ENCODE data around the gene GPAT3.

Gene GPAT3

DNA sequence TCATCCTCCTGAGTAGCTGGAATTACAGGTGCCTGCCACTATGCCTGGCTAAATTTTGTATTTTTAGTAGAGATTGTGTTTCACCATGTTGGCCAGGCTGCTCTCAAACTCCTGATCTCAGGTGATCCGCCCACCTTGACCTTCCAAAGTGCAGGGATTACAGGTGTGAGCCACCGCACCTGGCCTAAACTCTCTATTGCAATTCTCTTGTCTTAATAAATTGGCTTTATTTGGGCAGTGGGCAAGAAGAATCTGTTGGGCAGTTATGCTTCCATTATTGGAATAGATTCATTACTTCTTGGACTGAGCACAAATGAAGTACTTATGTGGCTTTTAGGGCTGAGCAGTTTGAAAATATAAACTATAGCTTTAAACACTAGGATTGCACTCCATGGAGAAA is 8.2 kb upstream of the GPAT3 start:
- no peak for DNase-seq (ENCODE audit: low read depth)
- no peak overlapping the region for H3K4me3 ChIP-seq (ENCODE audit: low read length)
- no peak for TF ChIP-seq CTCF (conservative IDR thresholded peaks at IDR 0.05; ENCODE audit: low read length)

- DNase-seq (ENCODE audit: low read depth): no peak
- no peak for TF ChIP-seq CTCF (conservative IDR thresholded peaks at IDR 0.05; ENCODE audit: low read length)
- H3K4me3 ChIP-seq (ENCODE audit: low read length): peak overlapping the region; percentile 75
Observed at GRCh38 chr4:83536362-83537272, 709 bp downstream of the GPAT3 start.

DNA sequence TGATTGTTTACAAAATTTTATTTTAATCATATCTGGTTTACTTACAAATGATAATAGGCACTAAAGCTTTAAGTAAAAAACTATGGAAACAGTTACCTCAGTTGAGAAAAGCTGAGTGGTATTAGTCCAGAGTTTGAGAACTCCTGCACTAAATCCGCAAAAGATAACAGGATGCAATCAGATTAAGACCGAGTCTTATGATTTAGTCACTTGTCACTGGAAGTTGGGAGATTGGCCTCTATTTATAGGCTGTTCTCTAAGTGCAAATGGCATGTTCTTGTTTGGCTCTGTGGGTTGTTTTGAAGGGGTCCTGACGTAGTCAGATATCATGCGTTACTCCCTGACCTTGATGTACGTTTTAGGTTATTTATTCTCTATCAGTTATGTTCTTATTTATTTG is 6.3 kb downstream of the GPAT3 start:
- DNase-seq (ENCODE audit: low read depth): no peak
- no peak overlapping the region for H3K4me3 ChIP-seq (ENCODE audit: low read length)
- no peak for TF ChIP-seq CTCF (conservative IDR thresholded peaks at IDR 0.05; ENCODE audit: low read length)

GRCh38 chr4:83546786-83547185 is 10.9 kb downstream of the GPAT3 start:
- peak; percentile 22 for DNase-seq (ENCODE audit: low read depth)
- no peak overlapping the region for H3K4me3 ChIP-seq (ENCODE audit: low read length)
- no peak for TF ChIP-seq CTCF (conservative IDR thresholded peaks at IDR 0.05; ENCODE audit: low read length)

DNA sequence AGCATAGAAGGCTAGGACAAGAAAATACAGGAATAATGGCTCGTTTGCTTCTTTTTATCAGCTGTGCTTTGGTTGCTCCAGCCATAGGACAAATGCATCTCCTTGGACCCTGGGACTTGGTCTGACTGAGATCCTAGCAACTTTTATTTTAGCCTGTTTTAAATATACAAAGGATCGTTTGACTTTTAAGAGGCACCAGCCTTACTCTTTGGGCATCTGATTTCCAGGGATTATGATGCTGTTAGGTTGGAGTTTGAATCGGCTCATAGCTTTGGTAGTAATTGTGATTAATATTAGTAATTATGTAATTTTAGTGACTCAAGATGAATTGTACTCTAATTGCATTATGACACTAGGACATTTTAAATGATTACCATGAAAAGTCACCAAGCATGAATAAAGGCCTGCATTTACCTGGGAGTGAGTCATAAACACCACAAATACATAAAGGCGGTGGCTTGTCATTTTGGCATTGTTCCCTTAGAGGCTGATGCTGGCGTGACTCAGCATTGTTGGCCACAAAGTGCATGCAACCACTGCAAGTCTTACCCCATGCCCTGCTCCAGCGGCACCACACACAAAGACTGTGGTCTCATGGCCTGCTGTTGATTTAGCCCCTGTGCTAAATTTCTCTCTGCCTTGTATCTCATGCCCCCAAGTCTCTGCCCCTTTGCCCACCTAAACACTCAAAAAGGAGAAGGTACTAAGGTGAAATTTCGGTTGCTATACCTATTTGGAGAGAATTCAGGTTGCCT is 12.4 kb downstream of the GPAT3 start:
- peak; percentile 96 for DNase-seq (ENCODE audit: low read depth)
- no peak overlapping the region for H3K4me3 ChIP-seq (ENCODE audit: low read length)
- no peak for TF ChIP-seq CTCF (conservative IDR thresholded peaks at IDR 0.05; ENCODE audit: low read length)

DNA sequence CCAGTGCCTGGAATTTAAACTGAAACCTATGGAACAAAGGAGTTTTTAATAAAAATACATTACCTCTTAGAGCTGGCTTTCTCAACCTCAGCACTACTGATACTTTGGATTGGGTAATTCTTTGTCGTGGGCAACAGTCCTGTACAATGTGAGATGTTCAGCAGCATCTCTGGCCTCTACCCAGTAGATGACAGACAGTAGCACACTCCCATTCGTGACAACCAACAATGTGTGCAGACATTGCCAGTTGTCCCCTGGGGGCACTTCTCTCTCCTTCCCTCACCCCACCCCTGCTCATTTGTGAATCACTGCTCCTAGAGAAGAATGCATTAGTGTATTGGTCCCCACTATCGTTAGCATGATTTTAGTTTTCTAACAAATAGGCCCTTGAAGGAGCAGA is 16.2 kb downstream of the GPAT3 start:
- DNase-seq (ENCODE audit: low read depth): peak; percentile 83
- no peak for TF ChIP-seq CTCF (conservative IDR thresholded peaks at IDR 0.05; ENCODE audit: low read length)
- no peak overlapping the region for H3K4me3 ChIP-seq (ENCODE audit: low read length)
